Epithelial cell of esophagus (primary cell): ENCODE data around the gene FAM174A.

Source experiments
- DNase-seq: peaks from one replicate; pipeline ENCODE4 v3.0.0; 2010; ENCODE audit warnings: low read depth
- H3K4me3 ChIP-seq: 2 replicates; pipeline ENCODE4 v1.5.1; 2011; ENCODE audit warnings: mild to moderate bottlenecking, low read length, control low read depth
- CTCF ChIP-seq: IDR thresholded peaks from 2 replicates; pipeline ENCODE4 v1.5.1; 2011; ENCODE audit warnings: low read depth, mild to moderate bottlenecking, low read length, control low read depth, inconsistent platforms; ENCODE audit not compliant: insufficient read depth; ENCODE audit errors: missing control alignments

The FAM174A gene

DNA sequence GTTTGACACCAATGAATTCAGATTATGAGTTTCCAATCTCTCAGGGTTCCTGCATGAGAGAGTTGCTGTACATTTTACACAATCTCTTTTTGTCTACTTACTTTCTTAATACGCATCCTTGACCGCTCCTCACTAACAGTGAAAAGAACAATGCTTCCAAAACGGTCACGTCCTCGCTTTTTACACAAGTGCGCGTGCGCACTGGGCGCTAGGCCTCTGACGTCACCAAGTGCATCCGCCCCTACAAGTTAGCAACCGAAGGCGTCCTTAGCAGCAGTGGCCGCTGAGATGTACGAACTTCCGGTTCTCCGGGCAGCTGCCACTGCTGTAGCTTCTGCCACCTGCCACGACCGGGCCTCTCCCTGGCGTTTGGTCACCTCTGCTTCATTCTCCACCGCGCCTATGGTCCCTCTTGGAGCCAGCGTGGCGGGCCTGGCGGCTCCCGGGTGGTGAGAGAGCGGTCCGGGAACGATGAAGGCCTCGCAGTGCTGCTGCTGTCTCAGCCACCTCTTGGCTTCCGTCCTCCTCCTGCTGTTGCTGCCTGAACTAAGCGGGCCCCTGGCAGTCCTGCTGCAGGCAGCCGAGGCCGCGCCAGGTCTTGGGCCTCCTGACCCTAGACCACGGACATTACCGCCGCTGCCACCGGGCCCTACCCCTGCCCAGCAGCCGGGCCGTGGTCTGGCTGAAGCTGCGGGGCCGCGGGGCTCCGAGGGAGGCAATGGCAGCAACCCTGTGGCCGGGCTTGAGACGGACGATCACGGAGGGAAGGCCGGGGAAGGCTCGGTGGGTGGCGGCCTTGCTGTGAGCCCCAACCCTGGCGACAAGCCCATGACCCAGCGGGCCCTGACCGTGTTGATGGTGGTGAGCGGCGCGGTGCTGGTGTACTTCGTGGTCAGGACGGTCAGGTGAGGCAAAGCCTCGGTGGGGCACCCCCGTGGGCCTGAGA lies at the start of gene FAM174A:
FAM174A (plus strand) TSS at position 315 of the 946 bp plus-strand sequence; CDS start at position 472, 157 bp downstream.
- peak within 1 kb of the TSS; percentile 78 for H3K4me3 ChIP-seq
- peak; percentile 96 for DNase-seq
- no peak for TF ChIP-seq CTCF

GRCh38 chr5:100493996-100494395 lies 41.2 kb upstream of the FAM174A start:
- no peak overlapping the region for H3K4me3 ChIP-seq
- no peak for TF ChIP-seq CTCF
- no peak for DNase-seq

DNA sequence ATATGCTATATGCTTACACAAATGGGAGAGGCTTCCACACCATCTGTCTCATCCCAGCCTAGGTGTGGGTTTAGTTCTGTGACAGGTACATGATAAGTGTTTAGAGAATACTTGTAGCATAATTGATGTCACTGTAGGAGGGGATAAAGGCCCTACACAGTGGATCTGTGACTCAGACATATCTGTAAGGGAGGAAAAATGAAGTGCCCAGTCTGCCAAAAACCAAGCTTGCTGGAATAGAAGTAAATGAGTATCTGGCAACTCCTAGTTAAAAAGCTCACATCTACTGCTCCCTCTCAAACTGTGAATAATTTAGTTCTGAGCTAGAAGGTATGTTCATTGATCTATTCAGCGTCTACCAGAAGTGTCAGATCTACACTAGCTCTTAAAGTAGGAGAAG lies 38.9 kb upstream of the FAM174A start:
- peak; percentile 6 for DNase-seq
- H3K4me3 ChIP-seq, result no peak overlapping the region
- no peak for TF ChIP-seq CTCF

- TF ChIP-seq CTCF, result no peak
- no peak for DNase-seq
- H3K4me3 ChIP-seq, result no peak overlapping the region
These were observed 32.5 kb upstream of the FAM174A start for GRCh38 chr5:100502684-100503083.

DNA sequence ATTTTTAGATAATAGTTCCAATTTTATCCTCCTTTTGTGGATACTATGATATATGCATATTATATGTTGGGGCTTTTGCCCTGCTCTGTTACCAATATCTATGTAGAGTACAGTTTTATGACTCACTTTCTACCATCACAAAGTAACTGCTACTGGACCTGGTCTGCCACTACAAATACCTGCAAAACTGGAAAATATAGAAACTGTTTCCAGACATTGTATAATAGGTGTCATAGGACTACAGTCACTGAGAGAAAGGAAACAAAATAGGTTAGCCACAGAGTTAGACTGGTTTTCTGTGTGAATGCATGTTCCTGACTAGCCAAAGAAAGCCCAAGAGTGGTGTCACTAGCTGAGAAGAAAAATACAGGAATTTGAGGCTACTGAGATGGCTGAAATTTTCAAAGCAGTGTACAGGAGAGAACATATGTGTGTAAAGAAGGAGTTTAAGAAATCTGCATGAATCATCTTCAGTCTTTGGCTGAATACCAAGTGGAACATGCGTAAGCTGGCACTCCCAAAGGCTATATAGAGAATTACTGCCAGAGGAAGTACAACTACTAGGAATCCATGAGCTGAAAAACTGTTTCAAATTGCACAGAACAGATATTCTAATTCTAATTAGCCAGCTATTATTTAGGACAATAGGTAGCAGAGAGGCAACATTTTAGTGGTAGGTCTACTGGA lies 29.0 kb upstream of the FAM174A start:
- peak; percentile 93 for DNase-seq
- peak; percentile 46 for TF ChIP-seq CTCF
- no peak overlapping the region for H3K4me3 ChIP-seq

GRCh38 chr5:100516285-100516684 lies 18.9 kb upstream of the FAM174A start:
- no peak overlapping the region for H3K4me3 ChIP-seq
- DNase-seq, result no peak
- TF ChIP-seq CTCF, result no peak
